Right forelimb (tissue), 1 donor: Measurements from ENCODE around the gene C3orf62.

Experiments used
- DNase-seq: peaks from one replicate; pipeline ENCODE4 v3.0.0-alpha.2; 2018

Gene C3orf62

DNA sequence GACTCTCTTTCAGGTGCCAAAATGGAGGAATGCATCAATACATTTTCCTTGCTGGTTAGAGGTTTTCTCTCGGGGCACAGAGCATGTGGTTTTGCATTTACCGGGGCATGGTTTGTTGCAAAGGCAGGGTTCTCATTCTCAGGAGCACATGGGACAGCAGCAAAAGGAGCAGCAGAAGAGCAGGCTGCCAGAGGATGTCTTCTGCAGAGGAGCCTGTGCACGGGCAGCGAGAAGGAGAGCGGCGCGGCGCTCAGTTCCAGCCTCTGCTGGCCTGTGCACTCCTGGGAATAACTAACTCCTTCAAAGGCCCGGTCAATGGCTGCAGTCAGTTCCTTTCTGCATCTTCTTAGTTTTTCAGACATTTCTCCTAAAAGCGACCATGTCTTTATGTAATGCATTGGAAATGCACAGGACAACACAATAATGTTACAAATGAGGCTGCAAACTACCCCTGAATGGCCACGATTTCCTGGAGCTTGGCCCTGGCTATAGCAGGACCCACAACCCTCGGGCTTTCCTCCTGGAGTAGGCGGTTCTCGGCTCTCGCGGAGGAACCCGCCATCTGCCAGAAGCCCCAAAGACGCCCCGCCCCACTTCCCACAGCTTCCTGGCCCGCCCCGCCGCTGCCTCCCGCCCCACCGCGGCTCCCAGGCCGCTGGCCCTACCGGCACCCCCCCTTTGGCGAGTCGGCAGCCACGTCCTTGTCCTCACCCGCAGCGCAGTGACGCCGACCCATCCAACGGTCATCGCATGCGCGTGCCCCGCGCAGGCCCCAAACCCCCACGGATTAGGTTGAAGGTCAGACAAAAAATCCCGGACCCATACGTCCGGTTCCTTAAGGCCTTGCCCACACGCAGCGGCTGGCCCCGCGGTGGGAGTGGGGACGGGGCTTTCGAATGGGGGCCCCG, at the start of gene C3orf62:
Gene C3orf62 (minus strand): TSS at position 758 of the 908 bp plus-strand sequence. CDS start 360 bp downstream, at position 398.
- DNase-seq: peak; percentile 95

DNA sequence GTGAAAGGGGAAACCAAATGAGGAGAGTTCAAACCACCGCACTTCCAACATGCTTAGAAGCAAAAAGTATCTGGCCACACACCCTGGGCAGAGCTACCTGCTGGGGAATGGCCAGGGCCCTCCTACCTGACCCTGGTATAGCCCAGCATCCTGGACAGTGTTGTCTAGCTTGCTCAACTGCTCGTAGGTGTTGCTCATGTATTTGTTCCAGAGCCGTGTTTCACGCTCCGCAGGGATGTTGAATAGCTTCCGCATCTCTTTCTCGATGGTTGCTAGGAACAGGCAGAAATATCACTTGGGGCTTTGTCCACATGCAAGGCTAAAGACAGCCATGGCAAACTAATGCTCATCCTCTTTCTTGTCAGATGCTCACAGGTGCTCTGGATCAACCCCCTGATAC, 47.7 kb upstream of the C3orf62 start:
- no peak for DNase-seq

DNA sequence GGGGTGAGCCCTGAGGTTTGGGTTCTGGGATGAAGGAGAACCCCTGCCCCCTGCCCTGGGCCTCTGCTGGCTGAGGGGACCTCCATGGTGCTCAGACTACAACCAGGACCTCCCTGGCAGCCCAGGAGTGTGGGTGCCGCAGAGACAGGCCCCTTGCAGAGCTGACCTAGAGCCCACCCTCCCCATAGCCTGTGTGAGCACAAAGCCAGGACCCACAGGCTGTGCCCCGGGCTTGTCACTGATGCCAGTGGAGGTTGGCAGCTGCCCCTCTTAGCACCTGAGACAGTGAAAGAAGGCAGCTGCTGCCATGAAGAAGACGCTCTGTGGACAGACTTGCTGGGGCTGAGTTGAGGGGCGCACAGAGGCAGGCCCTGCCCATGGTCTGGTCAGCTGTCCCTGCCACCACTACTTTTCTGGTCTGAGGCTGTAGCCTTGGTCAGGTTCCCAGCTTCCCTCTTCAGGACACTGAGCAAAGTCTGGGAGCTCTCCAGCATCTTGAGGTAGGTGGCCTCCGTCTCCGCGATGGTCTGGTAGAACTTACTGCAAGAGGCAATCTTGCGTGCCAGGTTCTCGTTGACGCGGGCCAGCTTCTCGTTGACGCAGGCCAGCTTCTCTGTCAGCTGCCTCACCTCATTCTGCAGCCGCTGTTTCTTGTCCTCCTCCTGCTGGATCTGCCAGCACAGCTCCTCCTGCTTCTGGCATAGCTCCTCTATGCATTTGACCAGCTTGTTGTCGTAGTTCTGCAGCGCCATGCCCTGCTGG, 39.8 kb upstream of the C3orf62 start:
- DNase-seq: no peak

DNA sequence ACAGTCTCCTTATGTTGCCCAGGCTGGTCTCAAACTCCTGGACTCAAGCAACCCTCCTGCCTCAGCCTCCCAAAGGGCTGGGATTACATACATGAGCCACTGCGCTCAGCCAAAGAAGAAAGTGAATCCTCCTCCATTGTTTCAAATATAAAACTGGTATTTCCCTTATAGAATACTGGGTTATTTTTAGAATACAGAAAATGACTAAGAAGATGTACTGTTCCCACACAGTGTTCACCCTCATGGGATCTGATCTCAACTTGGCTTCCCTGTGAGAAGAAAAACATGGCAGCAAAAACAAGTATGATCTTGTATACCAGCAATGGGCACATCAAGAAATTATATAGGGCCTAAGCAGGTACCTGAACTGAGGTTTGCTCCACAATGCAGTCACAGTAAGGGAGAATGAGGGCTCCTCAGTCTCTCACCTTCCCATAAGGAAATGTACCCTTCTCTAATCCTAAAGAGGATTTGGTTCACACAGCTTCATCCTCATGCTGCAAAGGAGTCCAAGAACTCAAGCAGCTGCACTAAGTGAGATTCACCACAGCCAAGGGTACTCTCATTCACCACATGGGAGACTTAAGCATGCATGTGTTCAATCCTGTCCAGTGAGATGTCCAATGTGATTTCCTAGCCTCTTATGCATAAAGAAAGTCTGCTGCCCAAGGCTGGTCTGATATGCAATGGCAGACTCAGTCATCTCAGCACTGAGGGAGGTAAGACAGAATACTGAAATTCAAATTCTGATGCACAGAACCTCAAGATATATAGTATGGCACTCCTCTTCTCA, 37.1 kb upstream of the C3orf62 start:
- DNase-seq: no peak

DNA sequence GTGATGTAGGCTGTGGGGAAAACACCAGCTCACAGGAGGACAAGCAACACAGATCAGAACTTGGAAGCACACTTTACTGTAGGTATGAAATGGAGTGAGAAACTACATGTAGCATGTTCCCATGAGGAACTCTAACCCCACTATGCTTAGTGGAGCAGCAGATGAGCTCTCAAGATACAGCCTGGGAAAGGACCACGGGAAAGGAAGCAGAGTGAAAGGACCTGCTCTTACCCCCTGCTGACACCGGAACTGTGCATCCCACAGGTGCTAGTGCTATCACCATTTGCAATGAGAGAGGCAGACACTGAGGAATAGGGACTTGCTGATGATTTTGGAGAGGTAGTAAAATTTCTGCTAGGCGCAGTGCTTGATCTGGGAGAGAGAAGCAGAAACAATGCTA, 34.3 kb upstream of the C3orf62 start:
- DNase-seq: no peak

DNA sequence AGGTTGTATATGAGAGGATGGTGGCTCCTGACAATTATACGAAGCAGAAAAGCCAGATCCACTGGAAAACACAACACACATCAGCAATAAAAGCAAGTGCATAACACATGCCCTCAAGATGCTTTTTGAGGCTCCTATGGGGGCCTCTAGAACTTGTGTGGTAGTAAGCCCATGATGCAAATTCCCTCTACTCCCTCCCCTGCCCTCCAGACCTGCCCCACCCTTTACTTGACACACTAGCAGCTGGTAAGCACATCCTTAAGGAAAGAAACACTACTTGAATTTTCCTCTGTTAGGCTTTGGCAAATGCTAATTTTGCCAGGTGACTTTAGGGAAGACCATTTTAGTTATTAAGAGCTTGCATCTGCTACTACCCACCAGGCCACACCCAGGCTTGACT, 33.6 kb upstream of the C3orf62 start:
- no peak for DNase-seq

DNA sequence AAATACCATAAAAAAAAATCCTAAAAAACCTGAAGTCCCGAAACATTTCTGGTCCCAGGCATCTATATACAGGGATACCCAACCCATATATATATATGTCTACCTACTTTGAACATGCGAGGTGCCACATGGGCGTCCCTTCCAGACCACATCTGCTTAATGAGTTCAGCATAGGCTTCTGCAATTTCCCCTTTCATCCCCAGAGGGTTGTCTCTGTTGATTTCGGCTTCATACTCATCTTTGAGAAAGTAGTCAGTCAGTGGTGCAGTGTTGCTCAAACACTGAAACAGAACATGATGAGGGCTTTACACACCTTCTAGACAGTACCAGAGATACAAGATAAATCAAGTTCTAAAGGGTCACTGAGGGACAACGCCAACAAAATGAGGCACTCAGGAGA, 28.6 kb upstream of the C3orf62 start:
- no peak for DNase-seq

DNA sequence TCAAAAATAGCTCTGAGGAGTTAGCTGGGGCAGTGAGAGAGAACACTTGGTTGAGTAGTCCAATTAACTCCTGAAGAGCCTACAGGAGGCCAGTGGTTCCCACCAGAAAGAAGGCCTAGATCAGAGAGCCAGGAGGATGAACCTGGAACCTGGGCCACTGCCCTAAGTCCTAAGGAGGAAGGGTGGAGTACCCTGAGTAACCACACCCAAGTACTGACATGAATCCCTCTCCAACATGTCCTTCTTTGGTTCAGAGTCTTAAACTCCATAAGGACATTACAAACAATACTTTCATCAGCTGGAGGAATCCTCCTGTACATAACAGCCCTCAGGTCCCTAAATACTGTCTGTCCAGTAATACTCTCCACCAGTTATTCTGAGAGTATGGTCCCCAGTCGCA, 25.6 kb upstream of the C3orf62 start:
- DNase-seq: no peak

DNA sequence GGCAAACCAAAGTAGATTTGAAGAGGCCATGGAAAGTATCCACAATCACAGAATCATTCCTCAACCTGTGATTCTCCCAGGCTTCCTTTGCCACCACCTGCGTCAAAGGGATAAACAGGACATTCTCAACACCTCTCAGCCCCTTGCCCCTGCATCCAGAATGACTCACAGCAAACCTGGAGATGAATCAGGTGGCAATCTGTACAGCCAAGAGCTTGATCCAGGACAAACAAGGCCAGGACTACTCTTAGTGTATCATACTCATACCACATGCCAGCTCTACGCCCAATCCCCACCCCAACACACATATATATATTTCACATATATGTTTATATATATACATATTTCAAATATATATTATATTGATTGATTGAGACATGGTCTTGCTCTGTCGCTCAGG, 23.6 kb upstream of the C3orf62 start:
- no peak for DNase-seq

DNA sequence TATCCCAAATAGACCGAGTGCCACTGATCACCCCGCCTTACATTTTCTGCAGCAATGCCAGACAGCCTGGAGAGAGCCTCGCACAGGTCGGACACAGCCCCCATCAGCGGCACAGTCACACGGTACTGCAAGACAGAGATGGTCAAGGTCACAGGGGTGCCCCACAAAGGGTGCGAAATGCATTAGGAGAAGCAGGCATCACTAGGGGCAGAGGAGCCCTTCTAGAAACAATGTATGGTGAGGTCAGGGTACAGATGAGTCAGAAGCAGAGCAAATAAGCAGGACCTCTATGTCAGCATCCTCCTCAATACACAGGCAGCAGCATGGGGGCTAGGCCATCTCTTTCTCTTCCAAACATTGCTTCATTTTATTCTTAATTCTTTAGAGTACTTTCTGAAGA, 21.5 kb upstream of the C3orf62 start:
- DNase-seq: no peak

DNA sequence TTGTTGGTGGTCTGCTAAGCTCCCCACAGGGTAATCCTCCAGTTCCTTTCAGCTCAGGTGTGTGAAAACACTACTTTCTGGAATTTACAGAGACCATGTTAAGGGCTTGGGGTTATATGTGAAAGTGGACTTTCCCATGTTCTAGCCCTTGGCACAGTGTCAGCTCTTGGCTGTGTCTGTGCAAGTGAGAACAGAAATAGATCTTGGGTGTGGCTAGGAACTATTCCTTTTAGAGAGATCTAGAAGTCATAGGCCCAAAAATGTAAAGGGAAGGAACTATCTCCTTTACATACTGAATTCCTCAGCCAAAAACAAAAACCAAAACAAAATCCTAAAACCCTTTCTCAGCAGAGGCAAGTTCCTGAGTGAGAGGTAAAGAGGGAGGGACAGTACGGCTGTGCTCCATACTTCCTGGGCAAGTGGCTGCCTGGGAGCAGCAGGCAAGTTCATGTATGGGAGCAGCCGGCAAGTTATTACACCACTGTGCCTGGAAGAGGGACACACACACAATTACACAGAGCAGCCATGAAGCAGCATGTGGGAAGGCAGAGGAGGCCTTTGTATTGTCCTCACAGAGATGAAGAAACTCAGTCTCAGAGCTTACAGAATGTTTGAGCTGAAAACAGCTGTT, 19.9 kb upstream of the C3orf62 start:
- no peak for DNase-seq

DNA sequence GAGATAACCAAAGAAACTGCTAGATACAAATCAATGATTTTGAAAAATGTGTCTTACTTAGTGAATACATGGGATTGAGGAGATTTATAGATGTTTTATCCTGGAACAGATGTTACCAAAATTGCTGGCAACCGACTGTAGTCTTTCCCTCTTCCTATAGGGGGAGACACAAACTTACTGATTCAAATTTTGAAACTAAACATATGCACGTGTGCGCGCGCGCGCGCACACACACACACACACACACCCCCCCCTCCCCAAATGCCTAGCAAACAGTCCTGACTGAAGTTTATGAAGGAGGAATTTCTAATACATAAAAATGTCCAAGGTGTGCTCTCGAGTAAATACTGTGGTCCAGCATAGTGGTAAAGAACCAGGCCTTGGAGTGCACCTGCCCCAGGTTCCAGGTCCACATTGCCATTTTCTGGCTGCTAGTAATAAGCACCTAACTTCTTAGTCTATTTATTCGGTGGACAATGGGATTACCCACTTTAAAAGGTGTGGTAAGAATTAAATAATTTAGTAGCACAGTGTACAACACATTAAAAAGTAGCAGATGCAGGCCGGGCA, 18.5 kb upstream of the C3orf62 start:
- no peak for DNase-seq

DNA sequence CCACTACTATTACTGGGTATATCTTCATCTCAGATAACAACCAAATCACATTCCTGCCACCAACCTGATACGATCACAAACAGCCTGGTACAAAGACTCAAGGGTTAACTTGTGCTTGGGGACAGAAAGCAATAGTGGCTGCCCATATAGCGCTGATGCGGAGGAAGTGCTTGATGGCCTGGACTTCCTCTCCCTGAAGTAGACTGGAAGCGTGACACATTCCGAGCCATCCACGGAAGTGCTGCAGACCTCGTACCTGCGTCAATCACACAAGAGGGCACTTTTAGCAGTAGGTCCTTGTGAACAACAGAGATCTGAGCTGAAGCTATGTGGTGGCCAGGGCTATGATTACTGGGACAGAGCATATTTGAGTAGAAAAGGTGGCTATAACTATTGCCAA, 17.3 kb upstream of the C3orf62 start:
- DNase-seq: no peak

DNA sequence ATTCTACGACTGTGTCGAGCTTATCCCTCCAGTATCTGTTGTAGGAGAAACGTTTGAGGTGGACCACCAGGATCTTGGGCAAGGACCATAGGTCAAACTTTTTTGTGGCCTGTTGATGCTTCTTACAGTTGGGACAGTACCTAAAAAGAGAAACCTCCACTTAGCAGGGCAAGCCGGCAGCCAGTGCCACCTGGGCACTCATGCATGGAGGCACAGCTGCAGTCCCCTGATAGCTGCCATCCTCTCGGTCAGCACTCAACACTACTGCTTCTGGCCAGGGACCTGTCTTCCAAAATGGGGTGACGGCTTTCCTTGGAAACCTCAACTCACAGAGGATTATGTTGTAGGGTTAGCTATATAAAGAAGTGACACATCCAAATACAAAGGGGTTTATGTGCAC, 7.0 kb upstream of the C3orf62 start:
- no peak for DNase-seq

DNA sequence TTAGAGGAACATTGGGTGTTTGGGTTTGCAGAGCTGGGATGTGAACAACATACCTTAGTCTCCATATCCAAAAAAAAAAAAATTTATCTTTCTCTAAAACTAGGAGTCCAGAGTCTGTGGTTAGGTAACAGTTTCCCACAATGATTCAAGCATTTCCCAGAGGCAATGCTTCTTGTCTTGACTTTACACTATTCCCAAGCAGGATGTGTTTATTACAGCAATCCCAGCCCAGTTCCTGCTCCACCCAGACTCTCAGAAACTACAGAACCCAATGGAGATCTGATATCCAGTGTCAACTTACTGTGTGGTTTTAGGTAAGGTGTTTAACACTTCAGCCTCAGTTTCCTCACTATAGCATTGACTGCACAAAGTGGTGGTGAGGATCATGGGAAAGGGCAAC, 2.3 kb upstream of the C3orf62 start:
- DNase-seq: no peak

DNA sequence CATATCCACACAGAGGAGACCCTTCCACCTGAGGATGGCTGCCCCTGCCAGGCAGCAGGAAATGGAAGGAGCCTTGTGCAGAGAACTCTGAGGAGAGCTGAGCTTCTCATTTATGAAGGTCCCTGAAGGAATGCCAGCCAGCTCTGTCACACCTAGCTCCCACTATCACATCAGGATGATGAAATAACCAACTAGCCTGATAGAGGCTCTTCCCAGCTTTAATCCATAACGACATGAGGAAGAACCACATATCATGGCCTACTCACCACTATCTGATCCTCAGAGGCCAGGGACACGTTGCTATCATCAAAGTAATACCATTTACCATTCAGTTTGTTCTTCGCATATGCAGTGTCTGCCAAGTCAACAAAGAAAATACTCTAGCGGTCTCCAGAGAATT, 1.5 kb upstream of the C3orf62 start:
- no peak for DNase-seq

DNA sequence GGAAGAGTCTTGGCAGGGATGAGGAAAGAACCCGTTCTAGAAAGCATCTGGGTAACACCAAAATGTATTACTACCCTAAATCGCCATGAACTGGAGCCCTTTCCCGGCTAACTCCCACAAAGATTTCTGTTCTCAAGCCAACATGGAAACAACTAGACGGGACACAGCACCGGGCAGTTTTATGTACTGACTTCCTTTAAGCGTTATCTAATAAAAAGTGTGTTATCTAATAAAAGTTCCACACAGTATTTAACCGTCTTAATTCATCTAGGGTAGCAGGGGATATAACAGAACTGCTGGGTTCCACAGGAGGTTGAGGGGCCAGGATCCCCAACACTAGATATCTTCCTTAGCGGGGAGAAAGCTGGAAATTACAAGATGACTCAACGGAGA, 347 bp upstream of the C3orf62 start:
- no peak for DNase-seq

DNA sequence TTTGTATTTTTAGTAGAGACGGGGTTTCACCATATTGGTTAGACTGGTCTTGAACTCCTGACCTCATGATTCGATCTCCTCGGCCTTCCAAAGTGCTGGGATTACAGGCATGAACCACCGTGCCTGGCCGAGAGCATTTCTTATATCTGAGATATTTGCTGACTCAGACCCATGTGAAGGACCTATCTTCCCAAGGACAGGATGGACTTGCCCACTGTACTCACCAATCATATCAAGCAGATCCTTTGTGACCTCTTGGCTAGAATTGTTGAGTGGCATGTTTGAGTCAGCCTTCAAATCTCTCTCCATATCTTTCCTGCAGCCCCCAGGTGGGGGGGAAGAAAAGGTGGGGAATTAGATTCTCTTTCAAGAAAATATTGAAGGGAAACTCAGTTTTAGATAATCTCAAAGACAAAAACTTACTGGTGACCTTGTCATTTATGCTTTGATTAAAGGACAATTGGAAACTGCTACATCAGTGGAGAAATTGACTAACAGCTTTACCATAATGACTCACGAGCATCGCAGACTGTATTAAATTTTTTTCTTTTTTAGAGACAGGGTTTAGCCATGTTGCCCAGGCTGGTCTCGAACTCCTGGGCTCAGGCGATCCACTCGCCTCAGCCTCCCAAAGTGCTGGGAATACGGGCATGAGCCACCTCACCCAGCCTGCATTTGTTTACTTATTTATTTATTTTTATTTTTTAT, 3.1 kb downstream of the C3orf62 start:
- DNase-seq: no peak

DNA sequence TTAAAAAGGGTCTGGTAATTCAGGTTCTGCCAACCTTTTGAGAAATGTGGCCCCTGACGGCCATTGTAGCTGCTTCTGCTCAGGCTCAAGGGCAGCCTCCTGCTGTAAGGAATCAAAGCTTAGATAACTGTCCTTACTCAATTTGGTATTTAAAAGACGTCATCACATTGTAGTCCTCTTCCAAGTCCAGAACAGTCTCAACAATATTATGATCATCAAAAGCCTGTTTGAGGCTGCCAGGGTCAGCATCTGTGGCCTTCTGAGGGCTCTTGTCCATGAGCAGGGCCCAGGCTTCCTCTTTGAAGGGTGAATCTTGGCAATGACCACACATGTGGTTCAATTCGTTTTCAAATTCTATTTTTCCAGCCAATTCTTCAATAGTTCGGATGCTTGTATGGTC, 6.0 kb downstream of the C3orf62 start:
- no peak for DNase-seq

DNA sequence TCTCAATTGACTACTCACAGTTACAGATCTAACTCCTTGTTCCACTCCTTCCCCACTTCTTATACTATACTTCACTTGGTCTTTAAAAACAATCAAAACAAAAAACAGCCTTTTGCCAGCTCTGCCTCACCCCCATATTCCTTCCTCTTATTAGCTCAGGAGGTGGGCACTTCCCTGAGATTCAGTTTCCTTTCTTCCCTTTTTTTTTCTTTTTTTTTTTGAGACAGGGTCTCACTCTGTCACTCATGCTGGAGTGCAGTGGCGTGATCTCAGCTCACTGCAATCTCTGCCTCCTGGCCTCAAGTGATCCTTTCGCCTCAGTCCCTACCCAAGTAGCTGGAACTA, 6.9 kb downstream of the C3orf62 start:
- DNase-seq: no peak

DNA sequence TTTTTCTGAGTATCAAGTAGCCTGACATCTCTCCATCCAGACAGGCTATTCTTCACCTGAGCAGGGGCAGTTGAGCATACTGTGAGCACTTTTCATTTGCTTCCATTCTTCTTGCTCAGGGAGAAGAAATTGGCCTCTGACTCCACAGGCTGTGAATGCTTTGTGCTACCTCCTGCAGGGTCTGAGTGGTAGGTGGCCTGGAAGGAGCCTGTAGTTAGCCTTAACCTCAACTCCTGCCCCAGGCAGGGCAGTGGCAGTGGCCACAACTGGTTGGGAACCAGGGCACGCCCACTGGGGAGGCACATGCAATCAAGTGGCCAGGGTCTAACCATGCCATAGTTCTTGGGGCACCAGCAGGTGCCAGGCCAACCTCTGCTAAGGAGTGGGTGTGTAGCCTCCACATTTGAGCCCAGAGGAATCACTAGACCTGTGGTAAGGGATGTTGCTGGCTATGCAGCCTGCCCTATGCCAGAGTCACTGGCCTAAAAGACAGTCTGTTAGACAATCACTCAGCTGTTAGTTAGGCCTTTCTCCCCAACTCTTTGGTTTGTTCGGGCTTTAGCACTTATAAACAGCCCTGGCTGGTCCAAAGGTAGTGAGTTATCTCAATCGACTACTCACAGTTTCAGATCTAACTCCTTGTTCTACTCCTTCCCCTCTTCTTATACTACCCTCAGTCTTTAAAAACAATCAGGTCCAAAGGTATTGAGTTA, 7.4 kb downstream of the C3orf62 start:
- no peak for DNase-seq
